ENCODE data around the gene KRTAP5-1. TPM values are rescaled to one million over a fixed set of nuclear protein-coding genes. Genes with fewer than 3 reads are reported as not detected.
"Not testable (repeated sequence)": the region's sequence is repeated elsewhere in the genome, so short reads cannot be mapped to it uniquely, and the experiment has no call there.

Gene KRTAP5-1, protein sequence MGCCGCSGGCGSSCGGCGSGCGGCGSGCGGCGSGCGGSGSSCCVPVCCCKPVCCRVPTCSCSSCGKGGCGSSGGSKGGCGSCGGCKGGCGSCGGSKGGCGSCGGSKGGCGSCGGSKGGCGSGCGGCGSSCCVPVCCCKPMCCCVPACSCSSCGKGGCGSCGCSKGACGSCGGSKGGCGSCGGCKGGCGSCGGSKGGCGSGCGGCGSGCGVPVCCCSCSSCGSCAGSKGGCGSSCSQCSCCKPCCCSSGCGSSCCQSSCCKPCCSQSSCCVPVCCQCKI
- total RNA-seq (2014; rRNA removed; shearing (Covaris generic)) (not detected in 2 replicates), total RNA-seq (2022) (not detected in 2 replicates), Bru-seq, nascent RNA (not detected), BruChase-seq, experiment 1, labeled RNA remaining after a 6-hour chase (not detected), BruChase-seq, experiment 2, labeled RNA remaining after a 2-hour chase (not detected)
- long read RNA-seq = 0 reads

DNA sequence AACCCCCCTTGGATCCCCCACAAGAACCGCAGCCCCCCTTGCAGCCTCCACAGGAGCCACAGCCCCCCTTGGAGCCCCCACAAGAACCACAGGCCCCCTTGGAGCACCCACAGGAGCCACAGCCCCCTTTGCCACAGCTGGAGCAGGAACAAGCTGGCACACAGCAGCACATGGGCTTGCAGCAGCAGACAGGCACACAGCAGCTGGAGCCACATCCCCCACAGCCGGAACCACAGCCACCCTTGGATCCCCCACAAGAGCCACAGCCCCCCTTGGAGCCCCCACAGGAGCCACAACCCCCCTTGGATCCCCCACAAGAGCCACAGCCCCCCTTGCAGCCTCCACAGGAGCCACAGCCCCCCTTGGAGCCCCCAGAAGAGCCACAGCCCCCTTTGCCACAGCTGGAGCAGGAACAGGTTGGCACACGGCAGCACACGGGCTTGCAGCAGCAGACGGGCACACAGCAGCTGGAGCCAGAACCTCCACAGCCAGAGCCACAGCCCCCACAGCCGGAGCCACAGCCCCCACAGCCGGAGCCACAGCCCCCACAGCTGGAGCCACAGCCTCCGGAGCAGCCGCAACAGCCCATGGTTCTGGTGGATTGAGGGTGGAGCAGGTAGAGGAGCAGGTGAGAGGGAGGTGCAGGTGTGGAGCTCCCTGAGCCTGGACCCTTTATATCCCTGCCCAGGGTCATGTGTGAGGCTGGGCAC is at the start of gene KRTAP5-1:
Gene KRTAP5-1 (minus strand): TSS at position 623 of the 710 bp plus-strand sequence. CDS start 34 bp downstream, at position 589.
- H3K4me3 ChIP-seq (ENCODE audit: low read depth, low read length, poor library complexity, severe bottlenecking); H3K9me2 ChIP-seq (ENCODE audit: insufficient read depth, low read length); H2AFZ ChIP-seq (ENCODE audit: low read length); H3K36me3 ChIP-seq (ENCODE audit: insufficient read depth, low read length); H3K79me2 ChIP-seq (ENCODE audit: insufficient read depth, low read depth, low read length); BruUV-seq (replicated peaks); POLR2A ChIA-PET; H3K27ac ChIP-seq (ENCODE audit: low read depth, low read length, poor library complexity, severe bottlenecking); H3K4me2 ChIP-seq (ENCODE audit: low read length); H3K4me1 ChIP-seq (ENCODE audit: insufficient read depth, low read length, poor library complexity, severe bottlenecking); DNase-seq (ENCODE audit: low spot score); intact Hi-C loops (cut with micrococcal nuclease; ENCODE audit: unreplicated experiment); CTCF ChIA-PET (ENCODE audit: unreplicated experiment); H3K9me3 ChIP-seq (ENCODE audit: low read length); H4K20me1 ChIP-seq (ENCODE audit: insufficient read depth, low read length): not testable (repeated sequence)

DNA sequence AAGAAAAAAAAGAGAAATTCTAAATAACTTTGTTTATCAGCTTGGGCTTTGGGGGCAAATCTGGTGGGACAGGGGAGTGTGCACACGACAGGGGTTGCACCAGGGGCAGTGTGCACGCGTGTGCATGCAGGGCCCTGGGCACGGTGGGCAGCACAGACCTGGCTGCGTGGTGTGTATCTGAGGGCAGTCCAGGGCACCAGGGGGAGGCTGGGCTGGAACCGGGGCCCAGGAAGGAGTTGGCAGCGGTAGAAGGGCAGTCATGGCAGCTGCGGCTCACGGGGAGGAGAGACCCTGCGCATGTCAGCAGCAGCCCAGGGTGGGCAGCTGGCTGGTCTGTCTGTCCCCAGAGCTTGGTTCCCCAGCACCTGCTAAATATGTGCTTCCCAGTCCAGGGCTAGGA is 48.8 kb upstream of the KRTAP5-1 start:
- no peak overlapping the region for H2AFZ ChIP-seq (ENCODE audit: low read length)
- H3K36me3 ChIP-seq (ENCODE audit: insufficient read depth, low read length) = no peaks in the 10 kb centered on the region
- BruUV-seq (replicated peaks) = no TSS peak
- TF ChIP-seq, protein P1, sequence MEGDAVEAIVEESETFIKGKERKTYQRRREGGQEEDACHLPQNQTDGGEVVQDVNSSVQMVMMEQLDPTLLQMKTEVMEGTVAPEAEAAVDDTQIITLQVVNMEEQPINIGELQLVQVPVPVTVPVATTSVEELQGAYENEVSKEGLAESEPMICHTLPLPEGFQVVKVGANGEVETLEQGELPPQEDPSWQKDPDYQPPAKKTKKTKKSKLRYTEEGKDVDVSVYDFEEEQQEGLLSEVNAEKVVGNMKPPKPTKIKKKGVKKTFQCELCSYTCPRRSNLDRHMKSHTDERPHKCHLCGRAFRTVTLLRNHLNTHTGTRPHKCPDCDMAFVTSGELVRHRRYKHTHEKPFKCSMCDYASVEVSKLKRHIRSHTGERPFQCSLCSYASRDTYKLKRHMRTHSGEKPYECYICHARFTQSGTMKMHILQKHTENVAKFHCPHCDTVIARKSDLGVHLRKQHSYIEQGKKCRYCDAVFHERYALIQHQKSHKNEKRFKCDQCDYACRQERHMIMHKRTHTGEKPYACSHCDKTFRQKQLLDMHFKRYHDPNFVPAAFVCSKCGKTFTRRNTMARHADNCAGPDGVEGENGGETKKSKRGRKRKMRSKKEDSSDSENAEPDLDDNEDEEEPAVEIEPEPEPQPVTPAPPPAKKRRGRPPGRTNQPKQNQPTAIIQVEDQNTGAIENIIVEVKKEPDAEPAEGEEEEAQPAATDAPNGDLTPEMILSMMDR (conservative IDR thresholded peaks at IDR 0.05; ENCODE audit: low read length) = no peak
- TF ChIP-seq EZH2phosphoT487 (IDR thresholded peaks at IDR 0.05; ENCODE audit: borderline replicate concordance, low read depth, low read length) = no peak
- no peak overlapping the region for H3K27ac ChIP-seq (ENCODE audit: low read depth, low read length, poor library complexity, severe bottlenecking)
- intact Hi-C loops (cut with micrococcal nuclease; ENCODE audit: unreplicated experiment) = no loop called here
- H4K20me1 ChIP-seq (ENCODE audit: insufficient read depth, low read length) = no peaks in the 10 kb centered on the region
- no peaks in the 10 kb centered on the region for H3K9me2 ChIP-seq (ENCODE audit: insufficient read depth, low read length)
- CTCF ChIA-PET (ENCODE audit: unreplicated experiment) = no interaction called here
- H3K9me3 ChIP-seq (ENCODE audit: low read length) = no peaks in the 10 kb centered on the region
- no peaks in the 10 kb centered on the region for H3K4me1 ChIP-seq (ENCODE audit: insufficient read depth, low read length, poor library complexity, severe bottlenecking)
- H3K4me3 ChIP-seq (ENCODE audit: low read depth, low read length, poor library complexity, severe bottlenecking) = no peak overlapping the region
- H3K4me2 ChIP-seq (ENCODE audit: low read length) = no peak overlapping the region
- no peak for DNase-seq (ENCODE audit: low spot score)
- no peaks in the 10 kb centered on the region for H3K79me2 ChIP-seq (ENCODE audit: insufficient read depth, low read depth, low read length)
- POLR2A ChIA-PET = no interaction called here

DNA sequence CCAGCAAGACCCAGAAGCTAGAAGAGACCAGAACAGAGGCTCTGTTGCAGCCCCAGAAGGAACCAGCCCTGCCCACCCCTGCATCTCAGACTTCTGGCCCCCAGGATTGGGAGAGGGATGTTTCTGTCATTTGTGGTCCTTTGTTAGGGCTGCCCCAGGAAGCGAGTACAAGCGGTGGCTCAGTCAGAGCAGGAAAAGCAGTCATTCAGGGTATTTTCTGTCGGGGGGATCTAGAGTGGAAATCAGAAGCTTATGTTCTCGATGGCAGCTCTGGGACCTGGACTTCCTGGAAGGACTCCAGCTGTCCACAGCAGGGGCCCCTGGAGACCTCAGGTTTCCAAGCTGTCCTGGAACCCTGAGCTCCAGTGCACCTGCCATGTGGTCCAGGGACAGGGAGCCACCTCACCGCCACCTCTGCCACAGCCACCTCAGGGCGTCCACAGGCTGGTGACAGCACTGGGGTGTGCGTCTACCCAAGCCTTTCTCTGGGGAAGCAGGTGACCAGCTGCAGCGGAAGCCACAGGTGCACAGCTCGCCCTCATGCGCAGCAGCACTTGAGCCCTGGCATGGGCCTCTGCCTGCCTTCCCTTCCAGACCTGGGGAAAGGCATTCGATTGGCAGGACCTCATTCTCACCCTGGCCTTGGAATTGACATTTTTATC is 47.1 kb upstream of the KRTAP5-1 start:
- Histone ChIP-seq H3K4me2 (ENCODE audit: low read length) (no peak overlapping the region), H3K9me3 (ENCODE audit: low read length) (no peaks in the 10 kb centered on the region), H4K20me1 (ENCODE audit: insufficient read depth, low read length) (no peaks in the 10 kb centered on the region), H3K4me3 (ENCODE audit: low read depth, low read length, poor library complexity, severe bottlenecking) (no peak overlapping the region), H3K9me2 (ENCODE audit: insufficient read depth, low read length) (no peaks in the 10 kb centered on the region), H2AFZ (ENCODE audit: low read length) (no peak overlapping the region), H3K27ac (ENCODE audit: low read depth, low read length, poor library complexity, severe bottlenecking) (no peak overlapping the region), H3K36me3 (ENCODE audit: insufficient read depth, low read length) (no peaks in the 10 kb centered on the region), H3K79me2 (ENCODE audit: insufficient read depth, low read depth, low read length) (no peaks in the 10 kb centered on the region), H3K4me1 (ENCODE audit: insufficient read depth, low read length, poor library complexity, severe bottlenecking) (no peaks in the 10 kb centered on the region)
- CTCF ChIA-PET (ENCODE audit: unreplicated experiment) = no interaction called here
- intact Hi-C loops (cut with micrococcal nuclease; ENCODE audit: unreplicated experiment) = no loop called here
- DNase-seq (ENCODE audit: low spot score) = no peak
- POLR2A ChIA-PET = no interaction called here
- TF ChIP-seq EZH2phosphoT487 (IDR thresholded peaks at IDR 0.05; ENCODE audit: borderline replicate concordance, low read depth, low read length) = no peak
- TF ChIP-seq, protein P1 (conservative IDR thresholded peaks at IDR 0.05; ENCODE audit: low read length) = no peak
- BruUV-seq (replicated peaks) = no TSS peak

Measured in OCI-LY7 (cell line).